HCT116 (cell line): Measurements from ENCODE around the gene DHX57.

Experiments used
- CEBPB ChIP-seq: IDR thresholded peaks from 2 replicates; pipeline ENCODE4 v1.6.1; 2012; ENCODE audit warnings: low read depth
- CTCF ChIP-seq, 3 experiments: fragments of 200-600 bp in 1 of 3; sonication (generic) in 1 of 3; IDR thresholded peaks in 2 of 3; conservative IDR thresholded peaks in 1 of 3; 2 replicates each; pipeline ENCODE4 v1.5.1; 2012 to 2017; ENCODE audit warnings: low read depth in 2 of 3, low read length in 2 of 3, antibody characterized with exemption in 1 of 3, borderline replicate concordance in 1 of 3, control low read depth in 1 of 3, mild to moderate bottlenecking in 1 of 3, mixed read lengths in 1 of 3, mixed run types in 1 of 3, moderate library complexity in 1 of 3; ENCODE audit not compliant: insufficient read depth in 1 of 3
- EZH2 ChIP-seq: fragments of 200-600 bp; sonication (generic); IDR thresholded peaks from 2 replicates; pipeline ENCODE4 v1.6.1; 2017; ENCODE audit warnings: antibody characterized with exemption, mixed run types
- FOSL1 ChIP-seq: IDR thresholded peaks from 2 replicates; pipeline ENCODE4 v1.6.1; 2012; ENCODE audit warnings: low read depth
- POLR2A ChIP-seq: IDR thresholded peaks from 2 replicates; pipeline ENCODE4 v1.7.0; 2011; ENCODE audit warnings: borderline replicate concordance; ENCODE audit not compliant: insufficient read depth, insufficient read length; ENCODE audit errors: extremely low read depth
- POLR2AphosphoS5 ChIP-seq: IDR thresholded peaks from 2 replicates; pipeline ENCODE4 v1.6.1; 2011; ENCODE audit warnings: mild to moderate bottlenecking, low read depth, low read length, moderate library complexity
- RAD21 ChIP-seq: IDR thresholded peaks from 2 replicates; pipeline ENCODE4 v1.6.1; 2012; ENCODE audit warnings: low read depth, mild to moderate bottlenecking
- REST ChIP-seq: IDR thresholded peaks from 2 replicates; pipeline ENCODE4 v1.6.1; 2012; ENCODE audit warnings: low read depth
- SIN3A ChIP-seq: IDR thresholded peaks from 2 replicates; pipeline ENCODE4 v1.6.1; 2012; ENCODE audit warnings: low read depth
- SRF ChIP-seq: IDR thresholded peaks from 2 replicates; pipeline ENCODE4 v1.6.1; 2012; ENCODE audit warnings: low read depth
- ZFX ChIP-seq: fragments of 450-650 bp; IDR thresholded peaks from 2 replicates; pipeline ENCODE4 v1.6.1; 2017
- ZNF274 ChIP-seq: fragments of 200-500 bp; sonication (Bioruptor generic); IDR thresholded peaks from 2 replicates; pipeline ENCODE4 v1.6.1; 2014; ENCODE audit warnings: mild to moderate bottlenecking, low read depth, low read length, inconsistent platforms

- no peak for TF ChIP-seq CTCF (IDR thresholded peaks at IDR 0.05 in 2 of 3, conservative IDR thresholded peaks at IDR 0.05 in 1 of 3; ENCODE audit: borderline replicate concordance in 1 of 3, insufficient read depth in 1 of 3, low read depth in 2 of 3, low read length in 2 of 3)
- no peak for TF ChIP-seq RAD21
- TF ChIP-seq CEBPB, result no peak
- no peak for TF ChIP-seq ZFX
- no peak for TF ChIP-seq POLR2A
- no peak for TF ChIP-seq REST
- TF ChIP-seq EZH2, result no peak
- TF ChIP-seq POLR2AphosphoS5, result no peak
- TF ChIP-seq FOSL1, result no peak
- no peak for TF ChIP-seq SRF
- TF ChIP-seq SIN3A, result no peak
- TF ChIP-seq ZNF274, result no peak
Measured at GRCh38 chr2:38806733-38807059, 69.0 kb downstream of the DHX57 start.
